IMR-90 (cell line): ENCODE data around the gene L1TD1. TPM values are rescaled to one million over a fixed set of nuclear protein-coding genes. Genes with fewer than 3 reads are reported as not detected.

ENCODE experiments used
- ATAC-seq: fragments of 200-7000 bp; cut with Tn5 transposase; 2 replicates; pipeline ENCODE4 v1.9.1; 2020; ENCODE audit warnings: low read depth, mild to moderate bottlenecking, moderate library complexity
- BruUV-seq: library from RNA; stranded (reverse); fragments of 400-500 nt; replicated peaks from 2 replicates; lab custom pipeline; 2021; lab: Mats Ljungman, UMichigan
- CTCF ChIA-PET: fragments of 300-600 bp; formaldehyde crosslinking; extraction: SDS; loops from one replicate; lab custom pipeline; 2021; ENCODE audit warnings: antibody characterized with exemption; lab: Yijun Ruan, JAX
- POLR2A ChIA-PET: fragments of 300-600 bp; sonication (Branson Sonifier 250); formaldehyde crosslinking; loops from one replicate; lab custom pipeline; 2022; ENCODE audit warnings: antibody characterized with exemption; ENCODE audit not compliant: unreplicated experiment; lab: Charles Lee
- DNase-seq: peaks from one replicate; pipeline ENCODE4 v3.0.0; 2013
- H2AFZ ChIP-seq: replicated peaks from 2 replicates; pipeline ENCODE3; 2013; ENCODE audit warnings: low read length, mild to moderate bottlenecking; ENCODE audit not compliant: poor library complexity
- H2AK5ac ChIP-seq: 2 replicates; pipeline ENCODE4 v1.6.1; 2013; ENCODE audit warnings: low read depth, low read length, inconsistent platforms
- H2AK9ac ChIP-seq: replicated peaks from 2 replicates; pipeline ENCODE3; 2013; ENCODE audit warnings: mild to moderate bottlenecking, low read depth, low read length, moderate library complexity; ENCODE audit not compliant: poor library complexity
- H2BK120ac ChIP-seq: 2 replicates; pipeline ENCODE4 v1.6.1; 2013; ENCODE audit warnings: low read depth, low read length, inconsistent platforms
- H2BK15ac ChIP-seq: 3 replicates; pipeline ENCODE4 v1.6.1; 2013; ENCODE audit warnings: low read depth, low read length, inconsistent platforms
- H2BK20ac ChIP-seq: 2 replicates; pipeline ENCODE4 v1.6.1; 2013; ENCODE audit warnings: low read depth, mild to moderate bottlenecking, inconsistent platforms, low read length, moderate library complexity
- H2BK5ac ChIP-seq: 2 replicates; pipeline ENCODE4 v1.6.1; 2013; ENCODE audit warnings: mild to moderate bottlenecking, low read depth, low read length, inconsistent platforms; ENCODE audit not compliant: poor library complexity, severe bottlenecking
- H3K14ac ChIP-seq: replicated peaks from 2 replicates; pipeline ENCODE4 v1.6.1; 2013; ENCODE audit warnings: low read depth, low read length, inconsistent platforms
- H3K18ac ChIP-seq: 2 replicates; pipeline ENCODE4 v1.6.1; 2013; ENCODE audit warnings: low read depth, low read length, control low read depth
- H3K23ac ChIP-seq: 2 replicates; pipeline ENCODE4 v1.6.1; 2013; ENCODE audit warnings: low read depth, low read length, inconsistent platforms
- H3K27ac ChIP-seq: 2 replicates; pipeline ENCODE4 v1.5.1; 2013; ENCODE audit warnings: mild to moderate bottlenecking, control low read depth, low read length; ENCODE audit not compliant: insufficient read depth
- H3K27me3 ChIP-seq: 2 replicates; pipeline ENCODE4 v1.6.1; 2013; ENCODE audit warnings: low read length; ENCODE audit not compliant: control insufficient read depth, insufficient read depth
- H3K36me3 ChIP-seq: 2 replicates; pipeline ENCODE4 v1.6.1; 2013; ENCODE audit warnings: low read length, mixed read lengths; ENCODE audit not compliant: control insufficient read depth, insufficient read depth
- H3K4ac ChIP-seq: 2 replicates; pipeline ENCODE4 v1.6.1; 2013; ENCODE audit warnings: low read depth, low read length, inconsistent platforms
- H3K4me1 ChIP-seq: 2 replicates; pipeline ENCODE4 v1.6.1; 2013; ENCODE audit warnings: low read length, mixed read lengths; ENCODE audit not compliant: control insufficient read depth, insufficient read depth
- H3K4me2 ChIP-seq: 2 replicates; pipeline ENCODE4 v1.6.1; 2013; ENCODE audit warnings: low read depth, mild to moderate bottlenecking, control low read depth, low read length, moderate library complexity
- H3K4me3 ChIP-seq: 2 replicates; pipeline ENCODE4 v1.5.1; 2013; ENCODE audit warnings: low read depth, mild to moderate bottlenecking, control low read depth, low read length, moderate library complexity; ENCODE audit not compliant: insufficient read depth
- H3K56ac ChIP-seq: 2 replicates; pipeline ENCODE4 v1.6.1; 2013; ENCODE audit warnings: low read length, inconsistent platforms; ENCODE audit not compliant: insufficient read depth; ENCODE audit errors: extremely low read depth
- H3K79me1 ChIP-seq, 2 experiments: 2 replicates each; pipeline ENCODE4 v1.6.1; 2013; ENCODE audit warnings: low read length in 2 of 2, inconsistent platforms in 1 of 2, low read depth in 1 of 2
- H3K9ac ChIP-seq: 2 replicates; pipeline ENCODE4 v1.6.1; 2013; ENCODE audit warnings: low read depth, low read length, control low read depth
- H3K9me1 ChIP-seq: 2 replicates; pipeline ENCODE4 v1.6.1; 2013; ENCODE audit warnings: low read length, inconsistent platforms; ENCODE audit not compliant: insufficient read depth
- H3K9me3 ChIP-seq: 2 replicates; pipeline ENCODE4 v1.6.1; 2013; ENCODE audit warnings: low read length; ENCODE audit not compliant: control insufficient read depth, insufficient read depth
- H4K20me1 ChIP-seq: 2 replicates; pipeline ENCODE4 v1.6.1; 2013; ENCODE audit warnings: low read length, inconsistent platforms; ENCODE audit not compliant: insufficient read depth
- H4K5ac ChIP-seq: 2 replicates; pipeline ENCODE4 v1.6.1; 2013; ENCODE audit warnings: mild to moderate bottlenecking, low read depth, low read length, control low read depth
- H4K8ac ChIP-seq, 2 experiments: 2 replicates each; pipeline ENCODE4 v1.6.1; 2013; ENCODE audit warnings: low read depth in 2 of 2, low read length in 2 of 2, control low read depth in 1 of 2, inconsistent platforms in 1 of 2
- H4K91ac ChIP-seq: 2 replicates; pipeline ENCODE4 v1.6.1; 2013; ENCODE audit warnings: low read depth, low read length, inconsistent platforms; ENCODE audit not compliant: insufficient read depth
- ELK1 ChIP-seq: fragments of 150-350 bp; IDR thresholded peaks from 2 replicates; pipeline ENCODE4 v1.6.1; 2016; ENCODE audit warnings: low read depth, mild to moderate bottlenecking, low read length, moderate library complexity, borderline replicate concordance
- MAZ ChIP-seq: IDR thresholded peaks from 2 replicates; pipeline ENCODE4 v1.6.1; 2012; ENCODE audit warnings: low read depth, mild to moderate bottlenecking, low read length, improper control_type of control experiment, moderate library complexity, borderline replicate concordance
- POLR2A ChIP-seq: IDR thresholded peaks from 2 replicates; pipeline ENCODE4 v1.6.1; 2012; ENCODE audit warnings: mild to moderate bottlenecking, low read depth, low read length
- RCOR1 ChIP-seq: IDR thresholded peaks from 2 replicates; pipeline ENCODE4 v1.6.1; 2012; ENCODE audit warnings: mild to moderate bottlenecking, low read length, improper control_type of control experiment; ENCODE audit not compliant: insufficient replicate concordance
- RFX5 ChIP-seq: IDR thresholded peaks from 2 replicates; pipeline ENCODE4 v1.8.0; 2012; ENCODE audit warnings: low read depth, mild to moderate bottlenecking, low read length, moderate library complexity
- SMC3 ChIP-seq: fragments of 150-350 bp; IDR thresholded peaks from 2 replicates; pipeline ENCODE4 v1.6.1; 2016; ENCODE audit warnings: low read depth, mild to moderate bottlenecking, antibody characterized with exemption, low read length, moderate library complexity
- WGBS, 2 experiments: methylation state at CpG; one replicate each; pipeline versions ENCODE4 v1.1.5 to v1.1.7; 2013; ENCODE audit warnings: missing lambda C conversion rate in 2 of 2; ENCODE audit not compliant: insufficient read length in 1 of 2; ENCODE audit errors: extremely low coverage in 2 of 2; 5-methylcytosine and 5-hydroxymethylcytosine counted together
- dilution Hi-C: fragments of 300-500 bp; cut with HindIII; formaldehyde crosslinking; loops from one replicate; pipeline ENCODE4 v1.14.3; 2018; ENCODE audit warnings: low sequenced_read_pairs; ENCODE audit not compliant: unreplicated experiment
- in situ Hi-C: fragments of 300-500 bp; cut with MboI; formaldehyde crosslinking; loops from 3 replicates; pipeline ENCODE4 v1.14.3; 2019; ENCODE audit warnings: low sequenced_read_pairs, inconsistent platforms, mixed read lengths
- intact Hi-C: fragments of 100-400 bp; cut with micrococcal nuclease; formaldehyde crosslinking; loops from 2 replicates; pipeline ENCODE4 v1.10.0; 2022
- polyA plus RNA-seq, 3 experiments: library from polyadenylated mRNA; depleted of rRNA; stranded (reverse); fragments of >200 nt; gene quantifications; 2 replicates each; pipeline ENCODE4 v1.2.3, GENCODE V29; 2012; ENCODE audit warnings: low replicate concordance in 1 of 3
- total RNA-seq: library from RNA; depleted of rRNA; stranded (reverse); fragments of >200 nt; gene quantifications from 2 replicates; pipeline ENCODE4 v1.2.3, GENCODE V29; 2012

The L1TD1 gene
- total and polyA plus RNA-seq, 2 of the 4 experiments (the other 2 are of a cell fraction) = not detected

DNA sequence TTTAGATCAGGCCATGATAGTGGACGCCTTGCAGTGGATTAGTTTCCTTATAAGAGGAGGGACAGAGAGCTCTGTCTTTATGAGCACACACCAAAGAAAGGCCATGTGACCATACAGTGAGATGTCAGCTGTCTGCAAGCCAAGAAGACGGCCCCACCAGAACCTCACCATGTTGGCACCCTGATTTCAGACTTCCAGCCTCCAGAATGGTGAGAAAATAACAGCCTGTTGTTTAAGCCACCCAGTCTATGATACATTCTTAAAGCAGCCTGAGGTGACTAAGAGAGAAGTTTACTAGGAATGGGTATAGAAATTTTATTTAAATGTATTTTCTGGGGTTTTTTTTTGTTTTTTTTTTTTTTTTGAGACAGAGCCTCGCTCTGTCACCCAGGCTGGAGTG lies 29.5 kb downstream of the L1TD1 start:
- TF ChIP-seq SMC3 = no peak
- no peak for TF ChIP-seq RFX5
- TF ChIP-seq RCOR1 = no peak
- no peak for TF ChIP-seq POLR2A
- TF ChIP-seq ELK1 = no peak
- no peak for TF ChIP-seq MAZ
- Histone ChIP-seq H3K27me3 (no peaks in the 10 kb centered on the region), H2BK120ac (no peak overlapping the region), H3K27ac (no peak overlapping the region), H2AK5ac (no peak overlapping the region), H3K4me2 (no peak overlapping the region), H4K5ac (no peak overlapping the region), H3K56ac (no peak overlapping the region), H3K4me3 (no peak overlapping the region), H3K9ac (no peak overlapping the region), H3K9me3 (peaks cover 16% of the 10 kb centered on the region), H3K9me1 (no peaks in the 10 kb centered on the region), H3K23ac (no peak overlapping the region), H2BK5ac (no peak overlapping the region), H3K79me1 (no peaks in the 10 kb centered on the region), H2AFZ (no peak overlapping the region), H3K4ac (no peak overlapping the region), H2BK15ac (no peak overlapping the region), H3K14ac (no peak overlapping the region), H3K18ac (no peak overlapping the region), H2AK9ac (no peak overlapping the region), H3K4me1 (no peaks in the 10 kb centered on the region), H3K36me3 (no peaks in the 10 kb centered on the region), H2BK20ac (no peak overlapping the region), H4K20me1 (no peaks in the 10 kb centered on the region), H4K91ac (no peak overlapping the region), H4K8ac (no peak overlapping the region)
- no CpG with 5 or more reads among the region's 3 CpGs for WGBS, 2 experiments
- ChIA-PET CTCF (no interaction called here), POLR2A (no interaction called here)
- in situ Hi-C loops = no loop called here
- BruUV-seq = no TSS peak
- ATAC-seq = no peak
- intact Hi-C loops = no loop called here
- DNase-seq = no peak
- dilution Hi-C loops = no loop called here
